IMR-90 (cell line): ENCODE data around the gene VPS13A. TPM values are rescaled to one million over a fixed set of nuclear protein-coding genes. Genes with fewer than 3 reads are reported as not detected.

ENCODE experiments used
- ATAC-seq: fragments of 200-7000 bp; cut with Tn5 transposase; 2 replicates; pipeline ENCODE4 v1.9.1; 2020; ENCODE audit warnings: low read depth, mild to moderate bottlenecking, moderate library complexity
- BruUV-seq: library from RNA; stranded (reverse); fragments of 400-500 nt; replicated peaks from 2 replicates; lab custom pipeline; 2021; lab: Mats Ljungman, UMichigan
- CTCF ChIA-PET: fragments of 300-600 bp; formaldehyde crosslinking; extraction: SDS; loops from one replicate; lab custom pipeline; 2021; ENCODE audit warnings: antibody characterized with exemption; lab: Yijun Ruan, JAX
- POLR2A ChIA-PET: fragments of 300-600 bp; sonication (Branson Sonifier 250); formaldehyde crosslinking; loops from one replicate; lab custom pipeline; 2022; ENCODE audit warnings: antibody characterized with exemption; ENCODE audit not compliant: unreplicated experiment; lab: Charles Lee
- DNase-seq: peaks from one replicate; pipeline ENCODE4 v3.0.0; 2013
- H2AFZ ChIP-seq: replicated peaks from 2 replicates; pipeline ENCODE3; 2013; ENCODE audit warnings: low read length, mild to moderate bottlenecking; ENCODE audit not compliant: poor library complexity
- H2AK5ac ChIP-seq: 2 replicates; pipeline ENCODE4 v1.6.1; 2013; ENCODE audit warnings: low read depth, low read length, inconsistent platforms
- H2AK9ac ChIP-seq: replicated peaks from 2 replicates; pipeline ENCODE3; 2013; ENCODE audit warnings: mild to moderate bottlenecking, low read depth, low read length, moderate library complexity; ENCODE audit not compliant: poor library complexity
- H2BK120ac ChIP-seq: 2 replicates; pipeline ENCODE4 v1.6.1; 2013; ENCODE audit warnings: low read depth, low read length, inconsistent platforms
- H2BK15ac ChIP-seq: 3 replicates; pipeline ENCODE4 v1.6.1; 2013; ENCODE audit warnings: low read depth, low read length, inconsistent platforms
- H2BK20ac ChIP-seq: 2 replicates; pipeline ENCODE4 v1.6.1; 2013; ENCODE audit warnings: low read depth, mild to moderate bottlenecking, inconsistent platforms, low read length, moderate library complexity
- H2BK5ac ChIP-seq: 2 replicates; pipeline ENCODE4 v1.6.1; 2013; ENCODE audit warnings: mild to moderate bottlenecking, low read depth, low read length, inconsistent platforms; ENCODE audit not compliant: poor library complexity, severe bottlenecking
- H3K14ac ChIP-seq: replicated peaks from 2 replicates; pipeline ENCODE4 v1.6.1; 2013; ENCODE audit warnings: low read depth, low read length, inconsistent platforms
- H3K18ac ChIP-seq: 2 replicates; pipeline ENCODE4 v1.6.1; 2013; ENCODE audit warnings: low read depth, low read length, control low read depth
- H3K23ac ChIP-seq: 2 replicates; pipeline ENCODE4 v1.6.1; 2013; ENCODE audit warnings: low read depth, low read length, inconsistent platforms
- H3K27ac ChIP-seq: 2 replicates; pipeline ENCODE4 v1.5.1; 2013; ENCODE audit warnings: mild to moderate bottlenecking, control low read depth, low read length; ENCODE audit not compliant: insufficient read depth
- H3K27me3 ChIP-seq: 2 replicates; pipeline ENCODE4 v1.6.1; 2013; ENCODE audit warnings: low read length; ENCODE audit not compliant: control insufficient read depth, insufficient read depth
- H3K36me3 ChIP-seq: 2 replicates; pipeline ENCODE4 v1.6.1; 2013; ENCODE audit warnings: low read length, mixed read lengths; ENCODE audit not compliant: control insufficient read depth, insufficient read depth
- H3K4ac ChIP-seq: 2 replicates; pipeline ENCODE4 v1.6.1; 2013; ENCODE audit warnings: low read depth, low read length, inconsistent platforms
- H3K4me1 ChIP-seq: 2 replicates; pipeline ENCODE4 v1.6.1; 2013; ENCODE audit warnings: low read length, mixed read lengths; ENCODE audit not compliant: control insufficient read depth, insufficient read depth
- H3K4me2 ChIP-seq: 2 replicates; pipeline ENCODE4 v1.6.1; 2013; ENCODE audit warnings: low read depth, mild to moderate bottlenecking, control low read depth, low read length, moderate library complexity
- H3K4me3 ChIP-seq: 2 replicates; pipeline ENCODE4 v1.5.1; 2013; ENCODE audit warnings: low read depth, mild to moderate bottlenecking, control low read depth, low read length, moderate library complexity; ENCODE audit not compliant: insufficient read depth
- H3K56ac ChIP-seq: 2 replicates; pipeline ENCODE4 v1.6.1; 2013; ENCODE audit warnings: low read length, inconsistent platforms; ENCODE audit not compliant: insufficient read depth; ENCODE audit errors: extremely low read depth
- H3K79me1 ChIP-seq, 2 experiments: 2 replicates each; pipeline ENCODE4 v1.6.1; 2013; ENCODE audit warnings: low read length in 2 of 2, inconsistent platforms in 1 of 2, low read depth in 1 of 2
- H3K9ac ChIP-seq: 2 replicates; pipeline ENCODE4 v1.6.1; 2013; ENCODE audit warnings: low read depth, low read length, control low read depth
- H3K9me1 ChIP-seq: 2 replicates; pipeline ENCODE4 v1.6.1; 2013; ENCODE audit warnings: low read length, inconsistent platforms; ENCODE audit not compliant: insufficient read depth
- H3K9me3 ChIP-seq: 2 replicates; pipeline ENCODE4 v1.6.1; 2013; ENCODE audit warnings: low read length; ENCODE audit not compliant: control insufficient read depth, insufficient read depth
- H4K20me1 ChIP-seq: 2 replicates; pipeline ENCODE4 v1.6.1; 2013; ENCODE audit warnings: low read length, inconsistent platforms; ENCODE audit not compliant: insufficient read depth
- H4K5ac ChIP-seq: 2 replicates; pipeline ENCODE4 v1.6.1; 2013; ENCODE audit warnings: mild to moderate bottlenecking, low read depth, low read length, control low read depth
- H4K8ac ChIP-seq, 2 experiments: 2 replicates each; pipeline ENCODE4 v1.6.1; 2013; ENCODE audit warnings: low read depth in 2 of 2, low read length in 2 of 2, control low read depth in 1 of 2, inconsistent platforms in 1 of 2
- H4K91ac ChIP-seq: 2 replicates; pipeline ENCODE4 v1.6.1; 2013; ENCODE audit warnings: low read depth, low read length, inconsistent platforms; ENCODE audit not compliant: insufficient read depth
- BHLHE40 ChIP-seq: fragments of 150-350 bp; IDR thresholded peaks from 2 replicates; pipeline ENCODE4 v1.6.1; 2016; ENCODE audit warnings: mild to moderate bottlenecking, low read depth, low read length
- CEBPB ChIP-seq: IDR thresholded peaks from 2 replicates; pipeline ENCODE4 v1.6.1; 2012; ENCODE audit warnings: low read depth, low read length, improper control_type of control experiment
- CHD1 ChIP-seq: IDR thresholded peaks from 2 replicates; pipeline ENCODE4 v1.6.1; 2012; ENCODE audit warnings: low read depth, low read length, improper control_type of control experiment
- CTCF ChIP-seq: conservative IDR thresholded peaks from 2 replicates; pipeline ENCODE4 v1.5.1; 2012; ENCODE audit warnings: mild to moderate bottlenecking, low read depth, low read length, improper control_type of control experiment
- ELK1 ChIP-seq: fragments of 150-350 bp; IDR thresholded peaks from 2 replicates; pipeline ENCODE4 v1.6.1; 2016; ENCODE audit warnings: low read depth, mild to moderate bottlenecking, low read length, moderate library complexity, borderline replicate concordance
- FOS ChIP-seq: fragments of 150-350 bp; IDR thresholded peaks from 2 replicates; pipeline ENCODE4 v1.6.1; 2016; ENCODE audit warnings: low read depth, low read length
- MAFK ChIP-seq: IDR thresholded peaks from 2 replicates; pipeline ENCODE4 v1.6.1; 2012; ENCODE audit warnings: low read depth, low read length, improper control_type of control experiment
- MAZ ChIP-seq: IDR thresholded peaks from 2 replicates; pipeline ENCODE4 v1.6.1; 2012; ENCODE audit warnings: low read depth, mild to moderate bottlenecking, low read length, improper control_type of control experiment, moderate library complexity, borderline replicate concordance
- MXI1 ChIP-seq: IDR thresholded peaks from 2 replicates; pipeline ENCODE4 v1.6.1; 2012; ENCODE audit warnings: low read depth, mild to moderate bottlenecking, low read length, moderate library complexity, borderline replicate concordance
- NFE2L2 ChIP-seq: fragments of 150-350 bp; IDR thresholded peaks from 2 replicates; pipeline ENCODE4 v1.6.1; 2016; ENCODE audit warnings: low read depth, mild to moderate bottlenecking, low read length
- POLR2A ChIP-seq: IDR thresholded peaks from 2 replicates; pipeline ENCODE4 v1.6.1; 2012; ENCODE audit warnings: mild to moderate bottlenecking, low read depth, low read length
- RAD21 ChIP-seq: IDR thresholded peaks from 2 replicates; pipeline ENCODE4 v1.6.1; 2012; ENCODE audit warnings: low read length, improper control_type of control experiment
- RCOR1 ChIP-seq: IDR thresholded peaks from 2 replicates; pipeline ENCODE4 v1.6.1; 2012; ENCODE audit warnings: mild to moderate bottlenecking, low read length, improper control_type of control experiment; ENCODE audit not compliant: insufficient replicate concordance
- RFX5 ChIP-seq: IDR thresholded peaks from 2 replicates; pipeline ENCODE4 v1.8.0; 2012; ENCODE audit warnings: low read depth, mild to moderate bottlenecking, low read length, moderate library complexity
- SMC3 ChIP-seq: fragments of 150-350 bp; IDR thresholded peaks from 2 replicates; pipeline ENCODE4 v1.6.1; 2016; ENCODE audit warnings: low read depth, mild to moderate bottlenecking, antibody characterized with exemption, low read length, moderate library complexity
- USF2 ChIP-seq: fragments of 150-350 bp; IDR thresholded peaks from 2 replicates; pipeline ENCODE4 v1.6.1; 2017; ENCODE audit warnings: mild to moderate bottlenecking, antibody characterized with exemption, low read length, low read depth
- WGBS, 2 experiments: methylation state at CpG; one replicate each; pipeline versions ENCODE4 v1.1.5 to v1.1.7; 2013; ENCODE audit warnings: missing lambda C conversion rate in 2 of 2; ENCODE audit not compliant: insufficient read length in 1 of 2; ENCODE audit errors: extremely low coverage in 2 of 2; 5-methylcytosine and 5-hydroxymethylcytosine counted together
- dilution Hi-C: fragments of 300-500 bp; cut with HindIII; formaldehyde crosslinking; loops from one replicate; pipeline ENCODE4 v1.14.3; 2018; ENCODE audit warnings: low sequenced_read_pairs; ENCODE audit not compliant: unreplicated experiment
- in situ Hi-C: fragments of 300-500 bp; cut with MboI; formaldehyde crosslinking; loops from 3 replicates; pipeline ENCODE4 v1.14.3; 2019; ENCODE audit warnings: low sequenced_read_pairs, inconsistent platforms, mixed read lengths
- intact Hi-C: fragments of 100-400 bp; cut with micrococcal nuclease; formaldehyde crosslinking; loops from 2 replicates; pipeline ENCODE4 v1.10.0; 2022
- polyA plus RNA-seq, 3 experiments: library from polyadenylated mRNA; depleted of rRNA; stranded (reverse); fragments of >200 nt; gene quantifications; 2 replicates each; pipeline ENCODE4 v1.2.3, GENCODE V29; 2012; ENCODE audit warnings: low replicate concordance in 1 of 3
- total RNA-seq: library from RNA; depleted of rRNA; stranded (reverse); fragments of >200 nt; gene quantifications from 2 replicates; pipeline ENCODE4 v1.2.3, GENCODE V29; 2012

VPS13A gene
- total and polyA plus RNA-seq, 2 of the 4 experiments (the other 2 are of a cell fraction) = 10.4 to 26.5 TPM

- H3K18ac ChIP-seq = no peak overlapping the region
- no peak overlapping the region for H4K5ac ChIP-seq
- H3K14ac ChIP-seq = no peak overlapping the region
- in situ Hi-C loops (no loop called here), intact Hi-C loops (no loop called here), dilution Hi-C loops (no loop called here)
- no peaks in the 10 kb centered on the region for H3K27me3 ChIP-seq
- no peaks in the 10 kb centered on the region for H3K79me1 ChIP-seq
- ChIA-PET POLR2A (no interaction called here), CTCF (no interaction called here)
- H2AFZ ChIP-seq = no peak overlapping the region
- H3K36me3 ChIP-seq = peaks cover 9% of the 10 kb centered on the region
- H2BK20ac ChIP-seq = no peak overlapping the region
- no peaks in the 10 kb centered on the region for H3K9me3 ChIP-seq
- H4K8ac ChIP-seq = no peak overlapping the region
- DNase-seq = no peak
- H3K9me1 ChIP-seq = no peaks in the 10 kb centered on the region
- H3K4me2 ChIP-seq = no peak overlapping the region
- no peak overlapping the region for H4K91ac ChIP-seq
- H2AK5ac ChIP-seq = no peak overlapping the region
- H3K56ac ChIP-seq = no peak overlapping the region
- no peak for TF ChIP-seq FOS
- no peak for TF ChIP-seq CHD1
- no peak for TF ChIP-seq RCOR1
- TF ChIP-seq CTCF = no peak
- TF ChIP-seq MAZ = no peak
- no peak for TF ChIP-seq MAFK
- no peak for TF ChIP-seq ELK1
- TF ChIP-seq CEBPB = no peak
- no peak for TF ChIP-seq USF2
- no peak for TF ChIP-seq MXI1
- TF ChIP-seq SMC3 = no peak
- TF ChIP-seq BHLHE40 = no peak
- TF ChIP-seq RAD21 = no peak
- no peak for TF ChIP-seq RFX5
- TF ChIP-seq NFE2L2 = no peak
- no peak for TF ChIP-seq POLR2A
- WGBS, 2 experiments = no CpG with 5 or more reads among the region's 5 CpGs
- H3K23ac ChIP-seq = no peak overlapping the region
- H2BK120ac ChIP-seq = no peak overlapping the region
- H2BK5ac ChIP-seq = no peak overlapping the region
- ATAC-seq = no peak
- H3K27ac ChIP-seq = no peak overlapping the region
- no peak overlapping the region for H2BK15ac ChIP-seq
- H3K4me3 ChIP-seq = no peak overlapping the region
- no peak overlapping the region for H3K9ac ChIP-seq
- H4K20me1 ChIP-seq = no peaks in the 10 kb centered on the region
- BruUV-seq = no TSS peak
- H3K4ac ChIP-seq = no peak overlapping the region
- no peaks in the 10 kb centered on the region for H3K4me1 ChIP-seq
- no peak overlapping the region for H2AK9ac ChIP-seq
These were observed 192.7 kb downstream of the VPS13A start for GRCh38 chr9:77370064-77370463.
